HG03039 (cell line): Measurements from ENCODE around the gene PTCH1.

Experiments
- ATAC-seq: cut with Tn5 transposase; IDR thresholded peaks from one replicate; pipeline ENCODE4 v1.9.1; 2021; ENCODE audit warnings: mild to moderate bottlenecking, moderate library complexity; ENCODE audit not compliant: unreplicated experiment

Gene PTCH1

GRCh38 chr9:95516734-95517558, at the start of gene PTCH1:
TSS of gene PTCH1 (minus strand) at chr9:95516971.
- no peak for ATAC-seq

GRCh38 chr9:95565982-95566381, 49.2 kb upstream of the PTCH1 start:
- ATAC-seq = no peak

DNA sequence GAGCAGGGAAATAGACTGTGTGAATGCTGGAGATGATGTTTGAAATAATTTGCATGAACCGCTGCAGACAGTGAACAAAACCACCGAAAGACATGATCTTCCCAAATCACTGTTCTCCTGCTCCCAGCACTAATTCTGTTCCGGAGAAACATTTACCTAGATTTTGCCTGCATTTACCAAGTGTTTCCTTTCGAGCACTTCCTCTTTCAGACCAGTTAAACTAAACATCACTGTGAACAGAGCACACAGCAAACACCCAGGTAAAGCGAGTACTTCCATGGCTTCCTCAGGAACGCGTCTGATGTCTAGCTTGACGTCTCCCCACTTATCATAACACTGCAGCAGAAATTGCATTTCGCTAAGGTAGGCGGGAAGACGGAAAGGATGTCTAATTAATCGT, 45.1 kb upstream of the PTCH1 start:
- ATAC-seq = no peak

DNA sequence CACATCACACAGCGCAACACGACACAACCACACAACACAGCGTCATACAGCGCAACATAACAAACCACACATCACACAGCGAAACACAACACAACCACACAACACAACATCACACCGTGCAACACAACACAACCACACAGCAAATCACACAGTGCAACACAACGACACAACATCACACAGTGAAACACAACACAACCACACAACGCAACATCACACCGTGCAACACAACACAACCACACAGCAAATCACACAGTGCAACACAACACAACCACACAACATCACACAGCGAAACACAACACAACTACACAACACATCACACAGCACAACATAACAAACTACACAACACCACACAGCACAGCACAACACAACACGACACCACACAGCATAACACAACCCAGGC, 40.4 kb upstream of the PTCH1 start:
- no peak for ATAC-seq

GRCh38 chr9:95556521-95556920, 39.8 kb upstream of the PTCH1 start:
- ATAC-seq = no peak

GRCh38 chr9:95552814-95553546, 36.2 kb upstream of the PTCH1 start:
- ATAC-seq = no peak

GRCh38 chr9:95552255-95552654, 35.5 kb upstream of the PTCH1 start:
- ATAC-seq = no peak

GRCh38 chr9:95551406-95551805, 34.6 kb upstream of the PTCH1 start:
- no peak for ATAC-seq

DNA sequence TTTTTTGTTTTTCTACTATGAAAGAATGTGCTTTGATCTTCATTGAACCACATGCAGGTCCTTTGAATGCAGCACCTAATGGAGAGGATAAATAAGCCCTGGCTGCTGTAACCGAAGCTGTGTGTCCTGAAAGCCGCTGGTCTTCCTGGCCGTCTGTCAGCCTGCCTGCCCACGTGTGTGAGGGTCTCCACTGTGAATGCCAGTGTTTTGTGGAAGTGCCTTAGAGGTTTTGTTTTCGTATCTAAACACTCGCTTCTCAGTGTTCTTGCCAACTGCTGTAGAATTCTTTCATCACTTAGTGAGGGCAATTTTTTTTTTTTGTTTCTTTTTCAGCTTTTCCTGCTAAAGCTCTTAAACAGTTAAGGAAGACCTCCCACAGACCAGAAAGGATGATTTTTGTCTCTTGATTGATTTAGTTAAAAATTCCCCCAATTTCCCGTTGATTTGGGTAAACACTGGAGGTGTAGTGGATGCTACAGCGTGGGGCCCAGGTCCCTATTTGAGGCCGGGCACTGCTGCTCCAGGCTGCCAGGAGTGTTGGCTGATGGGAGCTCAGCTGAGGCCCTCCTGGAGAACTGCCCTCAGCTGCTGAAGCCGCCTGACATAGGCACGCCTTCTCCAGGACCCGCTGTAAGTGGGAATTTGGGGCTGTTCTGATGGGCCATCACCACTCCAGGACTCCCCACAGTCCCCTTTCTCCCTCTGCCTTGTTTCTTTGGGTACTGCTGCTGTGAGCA, 29.2 kb upstream of the PTCH1 start:
- ATAC-seq = no peak

- no peak for ATAC-seq
Observed at GRCh38 chr9:95533996-95534680, 17.4 kb upstream of the PTCH1 start.

DNA sequence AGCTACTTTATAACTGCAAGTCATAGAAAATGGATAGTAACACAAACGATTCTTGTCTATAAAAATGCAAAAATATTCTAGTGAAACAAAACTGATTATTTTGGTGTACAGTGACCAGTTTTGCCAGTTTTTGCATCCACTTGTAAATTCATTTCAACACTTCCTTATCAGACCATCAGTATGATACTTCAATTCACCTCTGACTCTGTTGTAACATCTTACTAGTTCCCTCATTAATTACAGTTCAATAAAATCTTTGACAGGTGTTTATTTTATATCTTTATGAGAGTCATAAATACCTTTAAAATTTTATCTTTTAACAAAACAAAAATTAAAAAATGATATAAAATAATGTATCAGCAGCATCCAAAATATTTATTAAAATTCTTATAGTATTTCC, 13.1 kb upstream of the PTCH1 start:
- ATAC-seq = no peak

GRCh38 chr9:95528908-95529502, 12.2 kb upstream of the PTCH1 start:
- ATAC-seq = no peak

- no peak for ATAC-seq
Observed at GRCh38 chr9:95522871-95523370, 6.2 kb upstream of the PTCH1 start.

DNA sequence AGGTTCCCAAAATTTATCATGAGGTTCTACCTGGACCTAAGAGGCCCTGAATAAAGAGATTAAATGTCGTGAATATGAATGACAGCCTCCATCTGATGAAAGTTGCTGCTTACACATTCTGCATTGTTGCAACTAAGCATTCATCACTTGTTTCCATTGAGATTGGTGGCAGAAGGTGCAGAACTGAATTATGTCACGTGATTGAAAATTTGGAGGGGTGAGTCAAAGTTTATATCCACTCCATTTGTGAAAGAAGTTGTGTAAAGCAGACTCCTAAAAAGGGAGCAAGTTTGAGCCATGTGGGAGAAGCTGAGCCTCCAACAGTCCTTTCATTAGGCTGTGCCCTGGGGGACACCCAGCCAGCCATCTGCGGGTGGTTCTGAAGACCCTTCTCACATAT, 4.9 kb upstream of the PTCH1 start:
- no peak for ATAC-seq

DNA sequence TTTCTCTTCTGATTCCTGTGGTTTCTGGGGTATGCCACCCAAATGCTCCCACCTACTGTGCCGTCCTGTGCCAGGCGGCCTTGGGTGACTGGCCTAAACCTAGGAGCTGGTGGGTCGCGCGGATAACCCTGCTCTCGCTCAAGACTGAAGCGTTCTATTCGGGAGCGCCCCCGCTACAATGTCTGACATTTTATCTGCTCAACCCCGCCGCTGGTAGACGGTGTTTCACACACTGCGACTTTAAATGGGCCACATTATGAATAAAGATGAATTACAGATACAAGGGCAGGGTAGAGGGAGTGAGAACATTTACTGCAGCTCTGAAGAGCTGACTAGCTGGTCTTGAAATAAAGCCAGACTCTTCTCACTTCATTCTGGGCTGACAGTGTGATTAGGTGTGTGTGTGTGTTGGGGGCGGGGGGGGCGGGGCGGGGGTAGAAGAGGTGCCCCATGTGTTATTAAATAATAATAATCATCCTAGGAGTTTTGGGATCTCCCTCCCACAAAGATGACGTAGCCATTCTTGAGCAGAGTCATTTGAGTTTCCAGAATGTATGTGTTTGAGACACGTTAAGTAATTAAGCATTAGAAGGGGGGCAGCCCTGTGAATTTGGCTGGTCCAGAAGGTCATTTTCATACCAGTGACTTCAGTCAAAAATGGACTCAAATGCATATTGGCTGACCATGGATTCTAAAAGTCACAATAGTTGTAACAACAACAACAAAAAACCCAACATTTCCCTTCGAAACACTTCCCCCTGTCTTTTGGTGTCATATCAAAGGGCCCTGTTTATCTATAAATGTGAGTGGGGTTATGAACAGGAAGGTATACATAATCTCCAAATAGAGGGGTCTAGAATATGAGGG, 1.0 kb upstream of the PTCH1 start:
- no peak for ATAC-seq

- no peak for ATAC-seq
Observed at GRCh38 chr9:95516221-95516733, 494 bp downstream of the PTCH1 start.

GRCh38 chr9:95515272-95516113, 1.3 kb downstream of the PTCH1 start:
- no peak for ATAC-seq

- ATAC-seq = no peak
Observed at GRCh38 chr9:95514342-95514741, 2.4 kb downstream of the PTCH1 start.
